CD4-positive, alpha-beta T cell treated with Interferon alpha-2 for 1 hour (primary cell): ENCODE results near the gene FADS3.
A peak's percentile ranks its signal among the peaks of the same experiment; 100 is the strongest.

ENCODE experiments used
- DNase-seq, 2 donors: peaks; one replicate each; pipeline ENCODE4 v3.0.0-alpha.2; 2020 to 2022

Gene FADS3

DNA sequence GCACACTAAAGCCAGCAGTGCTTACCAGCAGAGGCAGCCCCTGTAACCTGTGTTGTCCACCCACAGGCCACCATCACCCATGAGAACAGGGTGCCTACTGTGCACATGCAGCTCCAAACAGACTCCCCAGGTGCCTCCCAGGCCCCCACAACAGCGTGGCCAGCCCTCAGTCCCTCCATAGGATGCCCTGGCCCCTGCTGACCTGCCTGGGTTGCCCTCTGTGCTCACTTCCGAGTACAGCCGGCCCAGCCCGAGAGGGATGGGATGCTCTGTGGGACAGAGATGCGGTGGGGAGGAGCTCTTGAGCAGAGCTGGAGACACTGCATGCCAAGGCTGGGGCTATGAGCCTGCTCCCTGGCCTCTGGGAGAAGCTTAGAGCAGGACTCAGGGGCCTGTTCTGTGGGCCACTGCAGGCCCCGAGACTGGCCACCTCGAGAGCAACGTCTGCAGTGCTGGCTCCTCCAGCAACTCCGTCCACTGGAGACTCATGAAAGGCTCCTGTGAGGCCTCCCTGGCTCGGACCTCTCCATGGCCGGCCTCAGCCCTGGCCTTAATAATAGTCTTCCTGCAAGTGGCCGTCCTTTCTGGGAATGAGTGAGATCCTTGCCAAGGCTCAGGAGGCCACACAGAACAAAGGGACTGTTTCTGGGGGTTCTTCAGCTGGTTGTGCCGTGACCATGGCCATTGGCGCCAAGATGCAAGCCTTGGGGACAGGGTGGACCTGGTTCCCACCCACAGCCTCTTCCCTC is 36.2 kb downstream of the FADS3 start:
- DNase-seq = no peak

DNA sequence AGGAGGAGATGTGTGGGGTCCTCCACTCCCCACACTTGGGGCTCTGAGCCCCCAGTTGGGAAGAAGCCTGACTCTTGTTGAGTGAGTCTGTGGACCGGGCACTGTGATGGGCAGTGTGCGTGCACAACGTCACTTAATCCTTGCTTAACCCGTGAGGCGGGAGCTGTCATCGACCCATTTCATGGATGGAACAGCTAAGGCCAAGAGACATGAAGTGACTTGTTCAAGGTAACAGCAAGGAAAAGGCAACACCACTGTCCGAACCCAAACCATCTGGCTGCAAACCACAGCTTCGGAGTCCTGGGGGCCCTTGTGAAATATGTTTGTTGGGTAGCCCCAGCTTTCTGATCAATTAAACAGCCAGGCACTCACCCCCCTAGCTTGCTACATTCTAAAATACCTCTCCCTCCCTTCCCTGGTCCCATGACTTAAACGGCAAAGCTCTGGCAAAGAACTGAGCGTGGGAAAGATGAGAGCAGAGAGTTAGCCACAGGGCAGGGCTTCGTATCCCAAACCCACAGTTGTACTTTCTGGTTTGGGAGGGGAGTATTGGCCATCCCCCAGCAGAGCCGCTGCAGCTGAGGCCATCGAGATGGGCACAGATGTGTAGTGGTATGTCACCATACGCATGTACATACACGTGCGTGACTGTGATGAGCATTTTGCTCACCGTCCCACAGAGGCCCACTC is 37.0 kb downstream of the FADS3 start:
- no peak for DNase-seq

DNA sequence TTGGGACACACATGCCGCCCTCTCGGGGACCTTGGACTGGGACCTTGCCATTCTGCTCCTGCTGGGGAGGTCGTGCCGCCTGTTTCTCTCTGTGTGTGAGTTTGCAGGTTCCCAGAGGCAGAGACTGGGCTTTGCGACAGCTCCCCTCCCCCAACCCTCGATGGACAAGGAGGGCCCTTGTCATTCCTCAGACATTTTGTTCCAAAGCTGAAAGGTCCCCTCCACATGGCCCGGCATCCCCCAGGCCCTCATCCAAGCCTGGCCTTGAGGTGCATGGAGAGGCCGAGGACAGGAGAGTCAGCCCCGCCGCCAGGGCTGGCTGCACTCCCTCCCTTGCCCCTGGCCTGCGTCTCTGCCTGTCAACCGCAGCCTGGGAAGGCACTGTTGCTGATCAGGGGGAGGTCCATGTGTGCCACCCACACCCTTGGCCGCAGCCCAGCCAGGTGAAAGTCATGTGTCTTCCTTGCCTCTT is 37.6 kb downstream of the FADS3 start:
- DNase-seq = no peak

DNA sequence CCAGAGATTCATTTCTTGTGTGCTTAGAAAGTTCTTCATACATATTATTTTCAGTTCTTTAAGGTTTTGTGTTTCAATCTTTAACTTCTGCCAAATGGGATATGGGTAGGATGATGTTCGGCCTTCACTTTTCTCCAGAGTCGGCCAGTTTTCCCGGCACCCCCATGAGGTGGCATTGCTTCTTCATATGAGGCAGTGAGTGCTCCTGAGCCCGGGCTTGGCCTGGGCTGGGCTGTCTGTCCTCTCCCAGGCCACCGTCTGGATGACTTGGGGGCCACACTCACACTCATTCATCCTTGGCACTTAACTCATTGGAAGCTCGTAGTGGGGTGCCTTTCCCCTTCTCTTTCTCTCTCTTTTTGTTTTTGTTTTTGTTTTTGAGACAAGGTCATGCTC is 39.4 kb downstream of the FADS3 start:
- no peak for DNase-seq

DNA sequence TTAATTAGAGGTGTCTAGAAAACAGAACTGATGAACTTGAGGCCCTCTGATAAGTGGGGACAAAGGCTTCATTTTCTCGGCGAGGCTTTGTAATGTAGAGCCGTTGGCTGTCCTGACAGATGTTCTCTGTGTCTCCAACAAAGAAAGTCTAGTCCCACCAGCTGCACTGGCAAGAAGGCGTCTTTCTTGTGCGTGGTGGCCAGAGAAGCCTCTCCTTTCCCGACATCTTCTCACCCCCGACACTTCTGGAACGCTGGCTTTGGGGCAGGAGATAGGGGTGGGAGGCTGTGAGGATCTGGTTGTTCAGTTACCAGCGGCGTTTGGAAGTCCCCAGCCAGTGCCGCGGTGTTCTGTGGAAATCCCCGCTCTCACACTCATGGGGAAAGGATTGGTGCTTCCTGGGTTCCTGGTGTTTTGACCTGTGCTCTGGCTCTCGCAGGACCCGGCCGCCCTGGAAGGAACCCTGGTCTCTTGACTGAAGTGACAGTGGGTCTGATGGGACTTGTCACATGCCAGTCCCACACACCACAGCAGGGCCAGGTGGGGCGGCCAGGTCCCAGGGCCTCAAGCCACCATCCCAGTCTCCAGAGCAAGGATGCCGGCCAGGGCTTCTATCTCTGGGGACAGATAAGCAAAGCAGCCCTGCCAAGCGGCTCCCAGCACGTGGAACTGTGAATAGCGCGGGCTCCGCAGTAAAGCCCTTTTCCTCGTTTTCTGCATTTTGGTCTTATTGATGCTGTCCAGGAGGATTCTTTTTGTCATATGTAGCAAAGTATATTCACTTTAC is 40.0 kb downstream of the FADS3 start:
- DNase-seq = no peak

DNA sequence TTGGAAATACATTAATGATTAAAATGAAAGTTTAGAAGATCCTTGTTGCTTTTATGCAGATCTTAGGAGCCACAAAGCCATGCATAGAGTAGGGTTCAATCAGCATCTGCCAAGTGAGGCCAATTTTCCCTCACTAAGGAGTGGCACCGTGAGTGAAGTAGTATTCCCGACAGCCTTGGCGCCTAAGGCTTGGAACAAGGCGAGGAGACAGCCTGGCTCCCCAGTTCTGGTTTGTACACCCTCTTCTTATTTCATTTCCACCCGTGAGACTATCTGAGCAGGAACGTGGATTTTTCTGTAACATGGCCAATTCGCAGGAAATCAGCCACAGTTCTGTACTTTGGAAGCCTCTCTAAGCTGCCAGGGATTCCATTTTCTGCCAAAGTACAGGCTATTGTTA is 40.7 kb downstream of the FADS3 start:
- no peak for DNase-seq

DNA sequence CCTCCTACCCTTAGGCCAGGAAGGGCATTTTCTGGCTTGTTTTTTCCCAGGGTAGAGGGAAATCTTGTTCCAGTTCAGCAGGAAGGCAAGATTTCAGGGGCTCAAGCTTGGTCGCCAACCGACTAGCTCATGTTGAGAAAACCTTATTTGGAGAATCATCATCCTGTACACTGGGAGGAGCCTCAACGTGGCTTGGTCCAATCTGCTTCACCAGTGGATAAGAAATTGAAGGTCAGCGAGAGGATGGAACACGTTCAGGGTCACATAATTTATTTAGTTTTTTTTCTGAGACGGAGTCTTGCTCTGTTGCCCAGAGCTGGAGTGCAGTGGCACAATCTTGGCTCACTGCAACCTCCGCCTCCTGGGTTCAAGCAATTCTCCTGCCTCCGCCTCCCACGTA is 42.7 kb downstream of the FADS3 start:
- no peak for DNase-seq

DNA sequence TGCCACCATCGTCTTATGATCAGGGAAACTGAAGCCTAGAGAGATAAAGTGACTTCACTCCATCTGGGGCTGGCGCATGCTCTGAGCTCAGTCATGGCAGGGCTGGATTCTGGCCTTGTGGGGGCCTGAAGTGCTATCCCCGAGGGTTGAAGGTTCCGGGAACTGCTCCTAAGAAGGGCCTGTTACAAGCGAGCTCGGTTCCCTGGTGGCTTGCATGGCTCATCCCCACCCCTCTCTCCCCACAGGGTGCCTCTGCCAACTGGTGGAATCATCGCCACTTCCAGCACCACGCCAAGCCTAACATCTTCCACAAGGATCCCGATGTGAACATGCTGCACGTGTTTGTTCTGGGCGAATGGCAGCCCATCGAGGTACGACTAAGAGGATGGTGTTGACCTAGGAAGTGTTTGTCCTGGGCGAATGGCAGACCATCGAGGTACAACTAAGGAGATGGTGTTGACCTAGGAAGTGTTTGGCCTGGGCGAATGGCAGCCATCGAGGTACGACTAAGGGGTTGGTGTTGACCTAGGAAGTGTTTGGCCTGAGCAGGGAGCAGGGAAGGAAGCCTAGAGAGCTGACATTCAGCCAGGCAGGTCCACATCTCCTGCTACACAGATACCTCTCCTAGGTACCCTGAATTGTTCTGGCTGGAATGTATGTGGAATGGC is 43.3 kb downstream of the FADS3 start:
- no peak for DNase-seq

DNA sequence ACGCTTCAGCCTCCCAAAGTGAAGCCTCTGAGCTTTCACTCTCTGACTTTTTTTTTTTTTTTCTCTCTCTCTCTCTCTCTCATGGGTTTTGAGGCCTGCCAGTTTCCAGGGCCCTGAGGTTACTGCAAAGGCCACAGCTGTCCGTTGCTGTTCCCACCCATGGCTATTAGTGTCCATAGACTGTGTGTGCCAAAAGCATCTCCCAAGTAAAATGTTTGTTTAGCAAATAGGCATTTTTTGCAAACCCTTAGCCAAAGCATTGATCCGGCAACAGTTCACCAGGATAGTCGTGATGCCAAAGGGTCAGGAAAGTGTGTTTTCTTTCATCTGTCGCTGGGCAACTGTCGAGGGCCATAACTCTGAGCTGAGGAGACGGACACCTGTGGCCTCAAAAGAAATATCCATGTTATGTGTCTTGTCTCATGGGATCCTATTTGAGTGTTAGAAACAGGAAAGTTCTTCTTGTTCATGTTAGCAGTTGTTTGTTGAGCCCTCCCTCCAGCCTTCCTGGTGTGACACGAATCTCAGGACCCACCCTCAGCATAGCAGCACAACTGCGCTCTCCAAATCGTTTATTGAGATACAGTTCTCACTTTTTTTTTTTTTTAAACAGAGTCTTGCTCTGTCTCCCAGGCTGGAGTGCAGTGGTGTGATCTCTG is 44.9 kb downstream of the FADS3 start:
- no peak for DNase-seq

DNA sequence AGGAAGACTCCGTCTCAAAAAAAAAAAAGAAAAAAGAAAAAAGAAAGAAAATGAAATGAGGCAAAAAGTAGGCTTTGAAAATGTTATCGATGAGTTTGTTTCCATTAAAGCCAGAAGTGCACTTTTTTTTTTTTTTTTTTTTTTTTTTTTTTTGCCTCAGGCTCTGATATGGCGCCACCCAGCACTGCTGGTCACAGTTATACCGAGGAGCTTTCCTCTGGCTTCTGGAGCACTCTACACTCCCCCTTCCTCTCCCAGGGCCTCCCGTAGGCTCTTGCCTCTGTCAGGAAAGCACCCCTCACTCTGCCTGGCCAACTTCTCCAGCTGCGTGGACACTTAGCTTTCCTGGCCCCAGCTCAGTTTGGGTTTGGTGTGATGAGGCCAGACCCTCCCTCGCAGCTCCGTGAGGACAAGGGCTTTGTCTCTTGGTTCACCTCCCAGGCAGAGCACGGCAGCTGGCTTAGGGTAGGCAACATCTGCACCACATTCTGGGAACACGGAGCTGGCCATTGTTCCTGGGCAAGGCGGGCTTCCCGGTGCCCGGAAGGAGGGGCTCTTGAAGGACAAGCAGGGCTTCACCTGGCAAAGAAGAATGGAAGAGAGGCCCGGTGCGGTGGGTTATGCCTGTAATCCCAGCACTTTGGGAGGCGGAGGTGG is 46.3 kb downstream of the FADS3 start:
- no peak for DNase-seq

DNA sequence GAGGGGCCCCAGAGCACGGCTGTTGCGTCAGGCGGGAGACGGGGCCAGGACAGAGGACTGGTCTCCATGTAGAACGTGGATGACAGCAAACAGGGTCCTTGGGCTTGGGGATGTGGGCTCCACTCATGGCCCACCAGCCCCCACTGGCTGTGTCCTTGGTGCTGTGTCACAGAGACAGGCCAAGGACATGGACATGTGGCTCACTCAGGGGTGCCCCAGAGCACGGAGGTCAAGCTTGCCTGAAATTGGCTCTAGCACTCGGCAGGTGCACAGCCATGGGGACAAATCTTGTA is 48.9 kb downstream of the FADS3 start:
- DNase-seq = no peak

DNA sequence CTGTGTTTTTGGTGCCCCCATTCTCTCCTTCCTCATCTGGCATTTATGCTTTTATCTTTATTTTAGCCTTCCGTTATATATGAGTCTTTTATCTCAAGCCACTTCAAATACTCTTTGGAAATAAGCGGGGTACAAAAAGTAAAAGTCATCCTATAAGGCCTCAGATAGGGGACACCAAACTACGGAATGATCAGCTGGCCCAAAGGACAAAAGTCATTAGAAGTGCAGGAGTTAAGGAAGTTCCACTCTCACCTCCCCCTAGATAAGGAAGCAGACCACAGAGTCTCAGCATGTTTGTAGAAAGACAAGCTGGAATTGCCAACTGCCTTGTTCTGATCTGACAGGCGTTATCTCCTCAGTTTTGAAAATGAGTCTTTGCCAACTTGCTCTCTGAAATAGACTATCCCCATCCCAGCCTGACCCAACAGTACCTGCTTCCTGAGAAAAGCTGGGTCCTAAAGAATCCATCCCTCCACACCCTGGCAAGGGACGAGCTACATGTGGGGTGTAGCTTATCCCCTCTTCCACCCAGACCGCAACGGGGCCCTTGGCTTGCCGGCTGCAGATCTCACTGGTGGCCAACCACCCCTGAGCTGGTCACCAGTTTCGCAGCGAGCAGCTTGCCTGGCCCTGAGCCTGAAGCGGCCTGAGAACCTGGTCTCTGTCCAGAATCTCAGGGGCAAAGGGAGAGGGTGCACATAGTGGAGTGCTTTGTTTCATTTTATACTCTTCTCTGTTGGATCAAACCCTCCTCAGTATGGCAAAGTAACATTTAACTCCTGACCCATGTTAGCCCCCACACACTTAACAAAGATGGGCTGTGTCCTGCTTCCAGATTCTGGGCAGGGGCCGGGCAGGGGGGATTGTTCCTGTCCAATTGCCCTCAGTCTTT is 49.5 kb downstream of the FADS3 start:
- DNase-seq = no peak

DNA sequence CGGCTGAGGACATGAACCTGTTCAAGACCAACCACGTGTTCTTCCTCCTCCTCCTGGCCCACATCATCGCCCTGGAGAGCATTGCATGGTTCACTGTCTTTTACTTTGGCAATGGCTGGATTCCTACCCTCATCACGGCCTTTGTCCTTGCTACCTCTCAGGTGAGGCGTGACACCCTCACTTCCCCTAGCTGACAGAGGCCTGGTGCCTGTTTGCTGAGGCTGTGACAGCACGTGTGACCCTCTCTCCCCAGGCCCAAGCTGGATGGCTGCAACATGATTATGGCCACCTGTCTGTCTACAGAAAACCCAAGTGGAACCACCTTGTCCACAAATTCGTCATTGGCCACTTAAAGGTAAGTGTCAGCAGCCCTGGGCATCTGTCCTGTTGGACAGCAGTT is 51.0 kb downstream of the FADS3 start:
- no peak for DNase-seq

DNA sequence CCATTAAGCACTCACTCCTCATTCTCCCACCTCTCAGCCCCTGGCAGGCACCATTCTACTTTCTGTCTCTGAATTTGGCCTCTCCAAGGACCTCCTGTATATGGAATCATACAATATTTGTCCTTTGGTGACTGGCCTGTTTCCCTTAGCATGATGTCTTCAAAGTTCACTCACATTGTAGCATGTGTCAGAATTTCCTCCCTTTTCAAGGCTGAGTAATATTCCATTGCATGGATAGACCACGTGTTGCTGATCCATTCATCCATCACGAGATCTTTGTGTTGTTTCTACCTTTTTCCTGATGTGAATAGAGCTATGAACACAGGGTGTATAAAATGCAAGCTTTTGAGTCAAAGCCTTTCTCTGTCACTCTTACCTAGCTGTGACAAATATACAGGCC is 51.6 kb downstream of the FADS3 start:
- no peak for DNase-seq

DNA sequence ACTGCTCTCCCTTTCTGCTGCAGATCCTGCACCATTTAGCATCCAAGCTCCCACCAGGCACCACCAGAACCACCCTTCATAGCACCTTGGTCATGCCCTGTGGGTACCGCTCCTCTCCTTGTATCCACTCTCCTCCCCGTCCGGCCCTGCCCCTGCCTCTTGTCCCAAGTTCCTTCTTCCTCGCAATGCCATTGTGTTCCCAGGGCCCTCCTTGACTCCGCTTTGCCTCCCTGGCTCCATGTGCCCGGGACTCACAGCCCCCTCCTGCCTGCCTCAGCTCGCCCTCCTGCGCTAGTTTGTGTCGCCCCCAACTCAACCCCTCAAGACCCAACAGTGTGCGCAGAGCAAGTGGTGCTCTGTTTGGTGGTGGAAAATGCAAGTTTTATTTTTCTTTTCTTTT is 52.4 kb downstream of the FADS3 start:
- DNase-seq = no peak

DNA sequence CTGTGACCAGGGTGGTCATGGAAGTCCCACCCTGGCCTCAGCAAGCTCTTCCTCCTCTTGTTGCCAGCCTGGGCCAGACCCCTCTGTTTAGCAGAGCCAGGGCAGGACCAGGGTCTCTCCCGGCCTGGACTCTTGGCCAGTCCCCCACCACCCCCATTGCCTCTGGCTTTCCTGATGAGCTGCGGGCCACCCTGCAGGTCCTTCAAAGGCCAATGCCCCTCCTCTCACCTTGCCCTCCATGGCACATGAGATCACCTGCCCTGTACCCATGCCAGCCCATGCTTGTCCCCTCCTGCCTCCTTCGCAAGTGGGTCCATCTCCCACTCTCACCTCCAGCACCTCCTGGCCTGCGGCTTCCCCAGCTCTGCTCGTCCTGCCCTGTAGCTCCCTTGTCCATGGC is 52.8 kb downstream of the FADS3 start:
- no peak for DNase-seq

DNA sequence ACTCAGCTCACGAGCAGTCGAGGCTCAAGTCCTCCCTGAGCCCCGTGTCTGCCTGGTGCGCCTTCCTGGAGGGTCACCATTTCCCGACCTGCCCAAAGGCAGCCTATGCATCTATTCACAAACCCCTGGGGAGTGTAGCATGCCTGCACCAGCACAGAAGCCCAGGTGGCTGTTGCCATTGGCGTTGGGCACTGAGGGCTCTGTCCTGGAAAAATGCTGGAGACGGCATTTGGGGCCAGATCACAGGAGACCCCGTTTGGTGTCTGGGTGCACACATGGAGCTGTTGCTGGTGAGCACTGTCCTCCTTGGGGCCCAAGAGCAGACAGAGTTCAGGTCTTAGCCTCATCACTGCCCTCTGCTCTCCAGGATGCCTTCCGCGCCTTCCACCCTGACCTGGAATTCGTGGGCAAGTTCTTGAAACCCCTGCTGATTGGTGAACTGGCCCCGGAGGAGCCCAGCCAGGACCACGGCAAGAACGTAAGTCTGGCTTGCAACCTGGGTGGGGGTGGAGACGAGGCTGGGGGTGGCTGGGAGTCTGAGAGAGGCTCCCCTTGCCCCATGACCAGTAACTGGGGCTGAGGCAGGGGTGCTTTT is 53.8 kb downstream of the FADS3 start:
- DNase-seq = no peak

DNA sequence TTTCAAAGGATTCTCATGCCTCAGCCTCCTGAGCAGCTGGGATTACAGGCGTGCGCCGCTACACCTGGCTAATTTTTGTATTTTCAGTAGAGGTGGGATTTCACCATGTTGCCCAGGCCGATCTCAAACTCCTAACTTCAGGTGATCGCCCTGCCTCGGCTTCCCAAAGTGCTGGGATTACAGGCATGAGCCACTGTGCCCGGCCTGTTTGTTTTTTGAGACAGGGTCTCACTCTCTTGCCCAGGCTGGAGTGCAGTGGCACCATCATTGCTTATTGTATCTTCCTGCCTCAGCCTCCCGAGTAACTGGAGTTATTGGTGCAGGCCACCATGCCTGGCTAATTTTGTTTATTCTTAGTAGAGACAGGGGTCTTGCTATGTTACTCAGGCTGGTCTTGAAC is 55.2 kb downstream of the FADS3 start:
- DNase-seq = no peak

DNA sequence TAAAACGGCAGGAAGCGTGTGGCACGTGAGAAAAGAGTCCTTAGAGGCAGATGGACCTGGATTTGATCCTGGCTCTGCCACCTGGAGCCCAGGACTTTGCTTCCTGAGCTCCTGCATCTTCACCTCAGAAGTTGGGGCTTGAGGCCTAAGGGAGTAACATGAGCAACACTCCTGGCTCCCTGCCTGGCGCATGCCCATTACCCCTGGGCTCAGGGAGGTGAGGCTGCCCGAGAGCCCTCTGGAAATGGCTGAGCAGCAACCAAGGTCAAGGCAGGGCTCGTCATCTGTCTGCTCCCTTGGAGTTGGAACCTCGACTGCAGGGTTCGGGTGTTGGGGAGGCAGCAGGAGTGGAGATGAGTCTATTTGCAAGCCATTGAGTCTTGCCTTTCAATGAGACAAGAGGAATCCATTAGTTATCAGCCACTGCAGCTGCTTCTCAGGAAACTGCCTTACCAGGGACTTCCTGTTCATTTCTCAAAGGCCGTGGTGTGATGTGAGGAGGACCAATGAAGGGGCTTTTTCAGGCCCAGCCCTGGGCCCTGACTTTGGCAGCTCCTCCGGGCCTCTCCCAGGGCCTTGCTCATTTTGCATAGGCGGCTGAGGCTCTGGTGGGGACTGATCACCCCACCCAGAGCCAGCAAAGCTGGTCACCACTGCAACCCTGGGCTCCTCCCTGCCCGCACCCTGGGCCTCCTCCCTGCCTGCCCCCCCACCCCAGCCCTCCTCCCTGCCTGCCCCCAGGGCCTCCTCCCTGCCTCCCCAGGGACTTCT is 56.9 kb downstream of the FADS3 start:
- peak; percentile 52 to 66 for DNase-seq

DNA sequence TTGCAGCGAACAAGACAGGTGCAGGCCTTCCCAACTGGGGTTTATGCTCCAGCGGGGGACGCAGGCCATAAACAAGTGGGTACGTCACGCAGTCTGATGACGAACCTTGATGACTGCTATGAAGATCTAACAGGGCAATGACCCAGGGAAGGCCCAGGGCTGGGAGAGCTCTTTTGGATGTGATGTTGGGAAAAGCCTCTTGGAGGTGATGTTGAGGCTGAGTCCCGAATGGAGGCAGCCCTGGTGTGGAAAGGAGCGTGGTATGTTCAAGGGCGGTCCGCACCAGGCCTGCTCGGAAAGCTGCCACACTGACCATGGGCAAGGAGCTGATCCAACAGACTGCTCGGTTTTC is 57.4 kb downstream of the FADS3 start:
- DNase-seq = no peak
